ENCODE data around the gene USP3. TPM values are rescaled to one million over a fixed set of nuclear protein-coding genes. Genes with fewer than 3 reads are reported as not detected.

The USP3 gene
- total and polyA plus RNA-seq, 4 donors, result 8.5 to 25.4 (median 14.8) TPM

GRCh38 chr15:63626955-63627354, 122.6 kb downstream of the USP3 start:
- H3K36me3 ChIP-seq (ENCODE audit: control insufficient read depth in 4 of 4, insufficient read depth in 3 of 4, low read depth in 1 of 4, low read length in 3 of 4), result peaks cover 9 to 84% (median 67%) of the 10 kb centered on the region in 4 donors
- no peaks in the 10 kb centered on the region for H3K9me3 ChIP-seq (ENCODE audit: control insufficient read depth in 4 of 4, low read length in 3 of 4)
- WGBS, result 100% methylated on average over 1 of the region's 1 CpG
- TF ChIP-seq ATF3 (IDR thresholded peaks at IDR 0.05), result no peak
- no peak for TF ChIP-seq MAX (IDR thresholded peaks at IDR 0.05)
- TF ChIP-seq HNF4G (IDR thresholded peaks at IDR 0.05), result no peak
- TF ChIP-seq ZBTB33 (IDR thresholded peaks at IDR 0.05), result no peak
- H3K4me3 ChIP-seq (ENCODE audit: low read depth in 1 of 3, low read length in 3 of 3), result no peak overlapping the region
- no peaks in the 10 kb centered on the region for H3K4me1 ChIP-seq (ENCODE audit: control insufficient read depth in 4 of 4, insufficient read depth in 4 of 4, low read length in 3 of 4)
- no peaks in the 10 kb centered on the region for H3K27me3 ChIP-seq (ENCODE audit: control insufficient read depth in 4 of 4, insufficient read depth in 4 of 4, low read length in 3 of 4)
- DNase-seq (ENCODE audit: low spot score), result no peak
- H3K27ac ChIP-seq (ENCODE audit: low read depth in 1 of 2, low read length in 2 of 2), result no peak overlapping the region
- H3K9ac ChIP-seq (ENCODE audit: low read depth in 1 of 2, low read length in 2 of 2), result no peak overlapping the region

- TF ChIP-seq ATF3 (IDR thresholded peaks at IDR 0.05) (no peak), FOXA2 (IDR thresholded peaks at IDR 0.05) (no peak), NR2F2 (IDR thresholded peaks at IDR 0.05) (no peak), GABPA (IDR thresholded peaks at IDR 0.05 in 1 of 2, conservative IDR thresholded peaks at IDR 0.05 in 1 of 2) (no peak), HNF4G (IDR thresholded peaks at IDR 0.05) (no peak), FOXA1 (IDR thresholded peaks at IDR 0.05) (no peak), EGR1 (IDR thresholded peaks at IDR 0.05; ENCODE audit: low read depth in 2 of 2) (no peak), SP1 (IDR thresholded peaks at IDR 0.05) (no peak), CTCF (IDR thresholded peaks at IDR 0.05; ENCODE audit: low read depth, low read length, missing input control) (no peak), RAD21 (IDR thresholded peaks at IDR 0.05) (no peak), JUND (IDR thresholded peaks at IDR 0.05) (no peak), TAF1 (conservative IDR thresholded peaks at IDR 0.05) (no peak), YY1 (IDR thresholded peaks at IDR 0.05) (no peak), REST (IDR thresholded peaks at IDR 0.05) (no peak), MAX (IDR thresholded peaks at IDR 0.05) (no peak), ZBTB33 (IDR thresholded peaks at IDR 0.05) (no peak), RXRA (IDR thresholded peaks at IDR 0.05) (no peak), HNF4A (conservative IDR thresholded peaks at IDR 0.05) (no peak)
- Histone ChIP-seq H3K9me3 (ENCODE audit: control insufficient read depth in 4 of 4, low read length in 3 of 4) (no peaks in the 10 kb centered on the region), H3K36me3 (ENCODE audit: control insufficient read depth in 4 of 4, insufficient read depth in 3 of 4, low read depth in 1 of 4, low read length in 3 of 4) (peaks cover 10 to 85% (median 70%) of the 10 kb centered on the region in 4 donors), H3K4me1 (ENCODE audit: control insufficient read depth in 4 of 4, insufficient read depth in 4 of 4, low read length in 3 of 4) (no peaks in the 10 kb centered on the region), H3K9ac (ENCODE audit: low read depth in 1 of 2, low read length in 2 of 2) (no peak overlapping the region), H3K27me3 (ENCODE audit: control insufficient read depth in 4 of 4, insufficient read depth in 4 of 4, low read length in 3 of 4) (no peaks in the 10 kb centered on the region), H3K4me3 (ENCODE audit: low read depth in 1 of 3, low read length in 3 of 3) (no peak overlapping the region), H3K27ac (ENCODE audit: low read depth in 1 of 2, low read length in 2 of 2) (no peak overlapping the region)
- 95% methylated on average over 13 of the region's 13 CpGs for WGBS
- DNase-seq (ENCODE audit: low spot score), result no peak
These were observed 123.9 kb downstream of the USP3 start for GRCh38 chr15:63628123-63628822.

All from liver (tissue), 9 donors.